Activated CD8-positive, alpha-beta memory T cell treated with anti-CD3 and anti-CD28 coated beads, Interleukin-2, amount 50 U/mL, for 4 hours (primary cell): ENCODE measurements around the gene AKAP6.

Source experiments
- DNase-seq: peaks from one replicate; pipeline ENCODE4 v3.0.0-alpha.2; 2020

Gene AKAP6

DNA sequence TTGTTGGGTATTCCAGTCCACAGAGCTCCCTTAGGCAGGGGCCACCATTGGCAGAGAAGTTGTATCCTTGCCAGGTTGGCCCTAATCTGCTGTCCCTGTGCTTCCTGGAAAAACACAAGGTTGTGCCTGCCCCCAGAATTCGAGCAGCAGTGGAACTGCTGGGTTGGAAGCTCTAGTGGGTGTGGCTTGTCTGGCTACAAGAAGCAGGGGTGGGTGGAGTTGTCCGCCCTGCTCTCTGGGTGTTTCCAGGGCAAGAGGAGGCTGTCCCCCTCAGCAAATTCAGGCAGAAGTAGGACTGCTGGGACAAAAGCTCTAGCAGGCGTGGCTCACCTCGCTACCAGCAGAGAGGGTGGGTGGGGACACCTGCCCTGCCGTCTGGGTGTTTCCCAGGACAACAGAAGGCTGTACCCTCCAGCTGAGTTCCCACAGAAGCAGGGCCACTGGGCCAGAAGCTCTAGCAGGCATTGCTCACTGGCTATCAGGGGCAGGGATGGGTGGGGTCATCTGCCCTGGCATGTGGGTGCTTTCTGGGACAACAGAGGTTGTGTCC is 536.8 kb downstream of the AKAP6 start:
- no peak for DNase-seq

DNA sequence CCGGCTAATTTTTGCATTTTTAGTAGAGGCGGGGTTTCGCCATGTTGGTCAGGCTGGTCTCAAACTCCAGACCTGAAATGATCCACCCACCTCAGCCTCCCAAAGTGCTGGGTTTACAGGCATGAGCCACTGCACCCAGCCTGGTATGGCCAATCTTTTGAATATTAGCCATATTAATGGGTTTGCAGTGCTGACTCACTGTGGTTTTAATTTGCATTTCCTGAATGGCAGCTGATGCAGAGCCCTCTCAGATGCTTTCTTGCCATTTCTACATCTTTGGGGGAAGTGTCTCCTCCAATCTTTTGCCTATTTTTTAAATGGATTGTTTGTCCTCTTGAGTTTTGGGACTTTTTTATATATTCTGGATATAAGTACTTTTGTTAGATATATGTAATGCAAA is 554.1 kb downstream of the AKAP6 start:
- no peak for DNase-seq
